ENCODE data around the gene YWHAQ. TPM values are rescaled to one million over a fixed set of nuclear protein-coding genes. Genes with fewer than 3 reads are reported as not detected.
A peak's percentile ranks its signal among the peaks of the same experiment; 100 is the strongest.

The YWHAQ gene
- total and polyA plus RNA-seq, 9 of the 15 experiments (the other 6 are each of a cell fraction or from before 2014, with no cell fraction given) = 63.1 to 359 (median 203) TPM

DNA sequence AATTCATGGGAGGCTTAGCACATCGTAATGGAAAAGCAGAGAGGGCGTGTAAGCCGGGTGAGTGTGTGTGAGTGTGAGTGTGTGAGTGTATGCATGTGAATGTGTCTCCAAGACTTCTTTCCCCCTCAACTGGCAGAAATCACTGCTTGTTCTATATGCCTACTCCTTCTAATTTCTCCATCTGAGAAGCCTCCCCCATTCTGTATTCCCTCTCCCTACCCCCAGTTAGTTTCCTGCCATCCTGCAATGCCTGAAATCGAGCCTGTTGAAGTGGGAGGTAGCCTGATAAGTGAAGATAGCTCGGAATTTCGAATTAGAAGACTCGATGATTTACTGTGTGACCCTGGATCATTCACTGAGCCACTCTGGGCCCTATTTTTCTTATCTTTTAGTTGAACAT is 30.0 kb upstream of the YWHAQ start (continued):
- TF ChIP-seq, protein P1, sequence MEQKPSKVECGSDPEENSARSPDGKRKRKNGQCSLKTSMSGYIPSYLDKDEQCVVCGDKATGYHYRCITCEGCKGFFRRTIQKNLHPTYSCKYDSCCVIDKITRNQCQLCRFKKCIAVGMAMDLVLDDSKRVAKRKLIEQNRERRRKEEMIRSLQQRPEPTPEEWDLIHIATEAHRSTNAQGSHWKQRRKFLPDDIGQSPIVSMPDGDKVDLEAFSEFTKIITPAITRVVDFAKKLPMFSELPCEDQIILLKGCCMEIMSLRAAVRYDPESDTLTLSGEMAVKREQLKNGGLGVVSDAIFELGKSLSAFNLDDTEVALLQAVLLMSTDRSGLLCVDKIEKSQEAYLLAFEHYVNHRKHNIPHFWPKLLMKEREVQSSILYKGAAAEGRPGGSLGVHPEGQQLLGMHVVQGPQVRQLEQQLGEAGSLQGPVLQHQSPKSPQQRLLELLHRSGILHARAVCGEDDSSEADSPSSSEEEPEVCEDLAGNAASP (IDR thresholded peaks at IDR 0.05) = no peak
- peak; percentile 33 for TF ChIP-seq ZFP36 (IDR thresholded peaks at IDR 0.05; ENCODE audit: low read depth, low read length, partially characterized antibody)
- TF ChIP-seq RBM25 (IDR thresholded peaks at IDR 0.05; ENCODE audit: low read depth, low read length, severe bottlenecking) = peak; percentile 67
- no peak for TF ChIP-seq NUFIP1 (IDR thresholded peaks at IDR 0.05; ENCODE audit: partially characterized antibody)
- TF ChIP-seq ZNF316 (IDR thresholded peaks at IDR 0.05) = no peak

DNA sequence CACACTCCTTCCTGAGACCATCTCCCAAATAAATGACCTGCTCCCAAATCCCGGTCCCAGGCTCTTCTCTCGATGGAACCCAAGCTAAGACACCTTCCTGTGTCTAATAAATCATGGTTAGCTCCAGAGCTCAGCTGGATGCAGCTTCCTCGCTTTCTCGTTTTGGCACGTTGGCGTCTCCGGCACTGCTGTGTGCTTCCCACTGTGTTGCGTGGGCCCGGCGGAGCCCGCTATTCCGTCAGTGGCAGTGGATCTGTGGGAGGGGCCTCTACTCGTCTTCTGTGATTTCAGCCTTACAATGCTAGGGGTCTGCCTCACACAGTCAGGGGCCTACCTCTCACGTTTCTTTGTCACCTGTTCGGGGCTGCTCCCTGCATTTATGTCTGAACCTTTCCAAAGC is 29.4 kb upstream of the YWHAQ start:
- H3K9me1 ChIP-seq (ENCODE audit: control insufficient read depth, insufficient read depth, low read length) = no peaks in the 10 kb centered on the region
- H2AFZ ChIP-seq (ENCODE audit: low read depth, low read length) = no peak overlapping the region
- no peaks in the 10 kb centered on the region for H3K9me3 ChIP-seq (replicated peaks; ENCODE audit: control insufficient read depth, insufficient read depth, low read depth, low read length)
- ChIA-PET CTCF (ENCODE audit: low intra/inter-chr PET ratio) (no interaction called here), POLR2A (no interaction called here)
- peaks cover 6 to 9% of the 10 kb centered on the region in 2 experiments; a peak in 2 of 5 replicates for H3K4me1 ChIP-seq (replicated peaks in 1 of 2; ENCODE audit: control insufficient read depth in 2 of 2, insufficient read depth in 2 of 2, low read length in 2 of 2)
- ATAC-seq = no peak
- H3K36me3 ChIP-seq (ENCODE audit: control insufficient read depth, insufficient read depth, low read length) = no peaks in the 10 kb centered on the region
- H3K9ac ChIP-seq (ENCODE audit: insufficient read depth in 1 of 2, low read depth in 2 of 2, low read length in 2 of 2) = no peak overlapping the region
- intact Hi-C loops (cut with micrococcal nuclease) (no loop called here), in situ Hi-C loops (cut with MboI) (no loop called here)
- no peak overlapping the region for H3K27ac ChIP-seq (ENCODE audit: extremely low read depth, low read depth, low read length)
- no peak for FAIRE-seq
- WGBS (ENCODE audit: insufficient coverage, low coverage, missing lambda C conversion rate) = 27% methylated on average over 15 of the region's 15 CpGs
- TF ChIP-seq ZNF384 (IDR thresholded peaks at IDR 0.05; ENCODE audit: low read depth, low read length) (no peak), RAD51 (IDR thresholded peaks at IDR 0.05; ENCODE audit: borderline replicate concordance, low read depth) (no peak), RUNX1 (IDR thresholded peaks at IDR 0.05; ENCODE audit: low read depth) (no peak), POLR3A (IDR thresholded peaks at IDR 0.05; ENCODE audit: borderline replicate concordance, extremely low read depth, insufficient read depth, insufficient read length) (no peak), RBM39 (optimal IDR thresholded peaks at IDR 0.05; ENCODE audit: low read depth, low read length) (no peak), SIRT6 (IDR thresholded peaks at IDR 0.05; ENCODE audit: low read depth, low read length) (no peak), LEF1 (IDR thresholded peaks at IDR 0.05) (no peak), ZNF23 (CRISPR knock-in tag; IDR thresholded peaks at IDR 0.05) (no peak), ZNF408 (CRISPR knock-in tag; IDR thresholded peaks at IDR 0.05; ENCODE audit: low read depth) (no peak), ZNF445 (CRISPR knock-in tag; IDR thresholded peaks at IDR 0.05; ENCODE audit: low read depth) (no peak), ESRRB (CRISPR knock-in tag; IDR thresholded peaks at IDR 0.05; ENCODE audit: borderline replicate concordance) (no peak)
- TF ChIP-seq, protein P2, sequence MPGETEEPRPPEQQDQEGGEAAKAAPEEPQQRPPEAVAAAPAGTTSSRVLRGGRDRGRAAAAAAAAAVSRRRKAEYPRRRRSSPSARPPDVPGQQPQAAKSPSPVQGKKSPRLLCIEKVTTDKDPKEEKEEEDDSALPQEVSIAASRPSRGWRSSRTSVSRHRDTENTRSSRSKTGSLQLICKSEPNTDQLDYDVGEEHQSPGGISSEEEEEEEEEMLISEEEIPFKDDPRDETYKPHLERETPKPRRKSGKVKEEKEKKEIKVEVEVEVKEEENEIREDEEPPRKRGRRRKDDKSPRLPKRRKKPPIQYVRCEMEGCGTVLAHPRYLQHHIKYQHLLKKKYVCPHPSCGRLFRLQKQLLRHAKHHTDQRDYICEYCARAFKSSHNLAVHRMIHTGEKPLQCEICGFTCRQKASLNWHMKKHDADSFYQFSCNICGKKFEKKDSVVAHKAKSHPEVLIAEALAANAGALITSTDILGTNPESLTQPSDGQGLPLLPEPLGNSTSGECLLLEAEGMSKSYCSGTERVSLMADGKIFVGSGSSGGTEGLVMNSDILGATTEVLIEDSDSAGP (CRISPR knock-in tag; IDR thresholded peaks at IDR 0.05) = no peak
- H3K27me3 ChIP-seq (ENCODE audit: control insufficient read depth in 2 of 2, insufficient read depth in 2 of 2, low read length in 2 of 2) = peaks cover 9 to 11% of the 10 kb centered on the region in 2 experiments; a peak in 3 of 5 replicates
- no peak for DNase-seq (ENCODE audit: extremely low read depth in 1 of 4, low spot score in 3 of 4)
- H3K4me3 ChIP-seq = no peak overlapping the region
- H3K4me2 ChIP-seq (ENCODE audit: insufficient read depth, low read length) = no peak overlapping the region
- H3K79me2 ChIP-seq (ENCODE audit: control insufficient read depth, insufficient read depth, low read length) = no peaks in the 10 kb centered on the region
- no TSS peak for BruUV-seq (replicated peaks)
- H4K20me1 ChIP-seq (replicated peaks; ENCODE audit: control insufficient read depth, insufficient read depth, low read length) = no peaks in the 10 kb centered on the region

Measured in K562 (cell line).